NCI-H2196 treated with DMSO at 0.1 percent for 48 hours (cell line): ENCODE data around the gene PGBD5.

Experiments
- DNase-seq: peaks from one replicate; lab custom pipeline; 2025; ENCODE audit not compliant: unreplicated experiment; lab: John Stamatoyannopoulos, UW

The PGBD5 gene

DNA sequence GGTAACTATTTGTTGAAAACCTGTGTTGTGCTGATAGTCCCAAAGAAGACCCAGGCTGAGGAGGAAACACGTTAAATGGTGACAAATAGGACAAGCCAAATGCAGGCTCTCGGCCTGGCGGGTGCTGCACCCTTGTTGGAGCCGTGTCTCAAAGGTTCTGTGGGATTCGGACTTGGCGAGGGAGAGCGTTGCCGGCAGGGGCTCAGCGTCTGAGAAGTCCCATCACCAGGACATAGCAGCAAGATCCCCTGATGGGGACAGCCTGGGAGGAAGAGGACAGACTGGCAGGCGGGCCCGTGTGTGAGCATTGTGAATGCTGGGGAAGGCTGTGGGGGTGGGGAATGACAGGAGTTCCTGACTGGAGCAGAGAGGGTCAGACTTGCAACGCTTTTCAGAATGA lies 142.5 kb downstream of the PGBD5 start:
- DNase-seq: no peak

DNA sequence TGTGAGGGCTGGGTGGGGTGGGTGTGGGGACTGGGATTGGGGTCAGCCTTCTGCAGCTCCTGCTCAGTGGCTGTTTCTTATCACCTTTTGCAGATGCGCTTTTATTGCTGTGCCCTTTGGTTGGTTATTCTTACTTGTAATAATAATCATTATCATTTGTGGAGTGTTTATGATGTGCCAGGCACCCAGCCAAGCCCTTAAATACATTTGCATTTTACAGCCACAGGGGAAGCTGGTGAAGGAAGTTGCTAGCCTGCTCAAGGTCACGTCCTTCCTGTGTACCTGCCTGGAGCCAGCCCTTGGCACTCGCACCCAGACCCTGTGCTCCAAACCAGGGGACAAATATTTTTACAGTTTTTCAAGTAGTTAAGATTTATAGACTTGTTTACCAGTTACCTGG lies 144.0 kb downstream of the PGBD5 start:
- no peak for DNase-seq

DNA sequence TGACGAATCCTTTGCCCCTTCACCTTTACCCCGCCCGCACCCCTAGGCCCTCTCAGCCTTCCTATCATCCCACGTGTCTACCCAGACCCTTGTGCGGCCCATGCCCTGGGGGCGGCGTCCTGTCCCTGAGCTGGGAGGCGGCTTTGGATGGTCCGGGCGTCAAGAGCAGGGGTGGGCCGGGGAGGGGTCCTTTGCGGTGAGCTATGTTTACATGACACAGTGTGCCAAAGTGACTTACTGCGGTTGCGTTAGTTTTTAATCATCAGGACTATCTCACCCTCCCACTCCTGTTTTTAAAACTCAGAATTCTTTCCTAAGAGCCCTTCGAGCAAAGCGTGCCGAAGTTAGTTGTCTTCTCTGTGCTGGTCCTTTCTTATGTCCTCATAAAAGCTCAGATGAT lies 144.6 kb downstream of the PGBD5 start:
- DNase-seq: no peak

DNA sequence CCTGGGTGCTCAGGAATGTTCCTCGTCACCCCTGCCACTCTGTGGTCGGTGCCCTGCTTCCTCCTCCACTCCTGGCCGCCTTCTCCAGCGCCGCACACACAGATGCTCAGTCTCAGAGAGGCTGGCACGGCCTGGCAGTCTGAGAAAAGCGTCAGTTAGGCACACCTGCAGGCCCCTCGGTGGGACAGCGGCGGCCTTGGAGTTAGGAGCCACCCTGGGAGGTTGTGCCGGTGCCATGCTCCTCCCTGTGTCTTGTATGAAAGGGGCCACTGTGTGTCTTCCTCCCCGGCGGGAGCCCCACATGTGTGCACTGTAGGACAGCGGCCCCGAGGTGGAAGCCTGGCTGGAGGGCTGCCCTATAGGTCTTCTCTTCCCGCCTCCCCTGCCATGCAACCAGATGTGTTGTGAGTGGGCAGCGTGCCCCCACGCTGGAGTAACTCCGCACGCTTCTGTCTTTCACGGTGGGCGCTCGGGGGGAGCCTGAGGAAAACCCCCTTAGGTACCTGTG lies 145.2 kb downstream of the PGBD5 start:
- DNase-seq: no peak

DNA sequence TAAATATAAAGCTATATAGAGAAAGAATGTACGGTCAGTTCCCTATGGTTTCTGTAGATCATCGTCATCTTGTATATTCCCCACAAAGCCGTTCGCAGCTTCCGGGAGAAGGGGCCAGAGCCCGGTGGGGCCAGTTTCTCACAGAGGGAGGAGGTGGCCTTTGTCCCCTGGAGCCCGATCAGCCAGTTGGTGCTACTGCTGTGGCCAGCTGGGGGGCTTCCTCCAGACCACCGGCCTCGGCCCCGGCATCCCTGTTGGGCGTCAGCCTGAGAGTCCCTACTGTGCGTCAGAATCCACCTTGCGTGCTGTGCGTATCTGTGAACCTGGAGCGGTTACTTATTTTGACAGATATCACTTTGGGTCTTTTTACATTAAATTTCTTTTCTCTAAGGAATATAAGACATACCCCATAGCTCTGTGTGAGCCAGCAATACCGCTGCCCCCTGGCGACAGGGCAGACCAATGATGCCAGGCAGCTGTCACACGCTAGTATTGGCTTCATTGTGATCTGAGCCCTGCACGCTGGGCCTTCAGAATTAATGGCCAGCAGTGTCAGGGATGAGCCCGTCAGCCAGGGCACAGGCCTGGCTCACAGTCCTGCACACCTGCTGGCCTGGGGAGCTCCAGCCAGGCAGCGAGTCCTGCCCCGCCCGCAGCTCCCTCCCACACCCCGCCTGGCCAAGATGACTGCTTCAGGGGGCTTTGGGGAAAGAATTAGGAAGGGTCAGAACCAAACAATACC lies 145.9 kb downstream of the PGBD5 start:
- no peak for DNase-seq

DNA sequence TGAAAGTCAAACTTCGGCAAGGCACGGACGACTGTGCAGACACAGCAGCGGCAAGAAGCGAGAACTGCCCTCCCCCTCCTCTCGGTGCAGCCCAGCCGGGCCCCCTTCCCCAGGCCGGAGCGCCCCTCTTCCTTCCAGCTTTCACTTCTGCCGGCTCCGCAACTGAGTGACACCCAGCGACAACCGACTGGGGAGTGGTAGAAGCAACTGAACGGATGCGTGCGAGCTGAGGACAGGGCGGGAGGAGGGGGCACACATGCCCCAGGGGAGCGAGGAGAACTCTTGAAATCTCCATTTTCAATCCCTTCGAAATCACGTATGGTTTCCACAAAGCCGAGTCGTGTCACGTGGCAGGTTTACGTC lies 146.6 kb downstream of the PGBD5 start:
- no peak for DNase-seq

DNA sequence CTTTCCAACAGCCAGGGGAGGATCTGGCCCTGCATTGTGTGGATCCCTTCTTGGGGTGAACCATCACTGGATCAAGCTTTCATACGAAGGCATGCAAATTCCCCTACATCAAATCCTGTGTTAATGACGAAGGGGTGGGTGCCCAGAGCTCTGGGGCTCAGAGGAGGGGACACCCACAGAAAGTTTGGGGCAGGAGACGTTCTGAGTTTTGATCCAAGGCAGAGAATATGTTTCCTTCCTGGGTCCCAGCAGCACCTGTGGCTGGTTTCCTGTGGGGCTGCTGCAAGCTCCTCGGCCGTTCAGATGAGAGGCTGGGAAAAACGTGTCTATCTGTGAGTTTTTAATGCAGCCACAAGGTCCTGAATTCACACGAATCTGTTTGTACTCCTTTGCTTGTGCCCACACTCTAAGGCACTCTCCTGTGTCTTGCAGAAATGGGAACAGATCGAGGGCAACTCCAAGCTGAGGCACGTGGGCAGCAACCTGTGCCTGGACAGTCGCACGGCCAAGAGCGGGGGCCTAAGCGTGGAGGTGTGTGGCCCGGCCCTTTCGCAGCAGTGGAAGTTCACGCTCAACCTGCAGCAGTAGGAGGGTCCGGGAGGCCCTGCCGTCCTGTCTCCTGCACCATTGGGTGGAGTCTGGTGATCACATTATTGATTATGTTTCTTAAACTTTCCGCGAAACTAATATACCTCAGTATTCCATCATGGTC lies 147.1 kb downstream of the PGBD5 start:
- DNase-seq: no peak

DNA sequence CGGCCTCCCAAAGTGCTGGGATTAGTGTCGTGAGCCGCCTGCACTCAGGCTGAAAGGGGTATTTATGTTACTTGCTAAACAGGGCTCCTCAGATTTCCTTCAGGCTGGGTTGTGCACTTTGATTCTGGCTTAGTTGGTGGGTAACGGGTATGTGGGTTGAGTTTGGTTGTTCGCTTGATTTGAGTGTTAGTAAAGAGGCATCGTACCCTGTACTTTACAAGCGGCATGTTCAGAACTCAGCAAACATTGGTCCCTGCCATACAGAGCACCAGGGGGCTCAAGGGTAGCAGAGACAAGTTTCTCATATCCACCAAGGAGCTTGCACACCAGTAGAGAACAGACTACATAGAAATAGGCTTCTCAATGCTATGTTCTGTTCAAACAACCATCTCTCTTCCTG lies 147.8 kb downstream of the PGBD5 start:
- DNase-seq: no peak

DNA sequence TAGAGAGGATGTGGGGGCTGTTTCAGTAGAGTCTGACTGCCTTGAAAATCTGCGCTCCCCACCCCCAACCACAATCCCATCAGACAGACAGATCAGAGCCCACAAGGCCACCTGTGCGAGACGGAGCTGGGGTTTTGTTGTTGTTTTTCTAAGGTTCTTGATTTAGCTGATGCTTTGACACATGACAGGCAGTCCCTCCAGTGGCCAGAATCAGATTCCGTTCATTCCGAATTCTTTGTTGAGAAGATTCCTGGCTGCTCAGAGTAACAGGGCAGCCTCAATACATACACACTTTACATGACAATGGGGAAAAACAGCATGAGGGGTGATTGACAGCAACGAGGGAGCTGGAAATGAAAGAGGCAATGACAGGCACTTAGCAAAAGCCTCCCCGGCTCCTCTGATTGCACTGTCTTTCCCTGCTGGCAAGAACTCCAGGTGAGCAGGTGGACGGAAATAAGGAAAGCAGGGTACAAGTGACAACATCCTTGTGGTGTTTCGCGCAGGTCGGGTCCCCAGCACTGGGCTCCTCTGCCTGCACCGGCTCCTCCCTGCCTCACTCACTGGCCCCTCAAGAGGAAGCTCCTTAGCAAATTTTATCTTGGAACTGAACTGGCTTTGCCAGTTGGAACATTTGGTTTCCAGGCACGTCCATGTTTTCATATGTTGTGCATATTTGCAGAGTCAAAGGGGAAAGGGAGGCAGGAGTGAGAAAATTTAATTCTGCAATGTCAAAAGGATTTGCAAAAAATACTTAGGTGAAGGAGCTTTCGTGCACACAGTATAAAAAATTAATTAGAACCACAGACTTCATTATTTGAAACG lies 148.7 kb downstream of the PGBD5 start:
- no peak for DNase-seq

DNA sequence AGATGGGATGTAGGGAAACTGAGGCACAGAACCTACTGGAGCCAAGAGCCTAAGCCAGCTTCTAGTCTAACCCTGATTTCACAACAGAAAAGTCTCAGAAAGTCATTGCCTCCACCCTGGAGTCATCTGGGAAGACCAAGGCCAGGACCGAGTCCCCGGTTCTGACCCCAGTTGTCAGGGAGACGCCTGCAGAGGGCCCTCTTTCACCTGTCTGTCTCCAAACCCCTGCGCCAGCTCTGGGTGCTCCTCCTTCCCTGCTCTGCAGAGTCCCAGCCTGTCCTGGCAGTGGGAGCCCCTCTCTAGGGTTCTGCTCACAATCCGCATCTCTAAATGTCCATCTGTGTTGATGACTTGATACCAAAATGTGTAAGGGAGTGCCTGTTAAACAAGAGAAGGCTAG lies 149.7 kb downstream of the PGBD5 start:
- DNase-seq: no peak

DNA sequence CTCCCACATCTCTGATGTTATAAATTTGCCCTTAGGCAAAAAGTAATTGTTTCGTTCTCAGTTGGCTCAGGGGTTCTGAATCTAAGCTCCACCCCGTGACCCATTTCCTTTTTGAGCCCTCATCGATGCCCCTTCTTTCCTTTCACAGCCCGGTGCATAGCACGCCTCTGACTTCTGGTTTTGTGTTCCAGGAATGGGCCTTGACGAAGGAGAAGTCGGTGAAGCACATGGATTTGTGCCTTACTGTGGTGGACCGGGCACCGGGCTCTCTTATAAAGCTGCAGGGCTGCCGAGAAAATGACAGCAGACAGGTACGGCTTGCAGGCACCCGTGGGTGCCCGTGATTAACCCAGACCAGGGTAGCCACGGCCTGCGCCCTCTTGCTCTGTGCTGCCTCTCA lies 151.9 kb downstream of the PGBD5 start:
- no peak for DNase-seq

DNA sequence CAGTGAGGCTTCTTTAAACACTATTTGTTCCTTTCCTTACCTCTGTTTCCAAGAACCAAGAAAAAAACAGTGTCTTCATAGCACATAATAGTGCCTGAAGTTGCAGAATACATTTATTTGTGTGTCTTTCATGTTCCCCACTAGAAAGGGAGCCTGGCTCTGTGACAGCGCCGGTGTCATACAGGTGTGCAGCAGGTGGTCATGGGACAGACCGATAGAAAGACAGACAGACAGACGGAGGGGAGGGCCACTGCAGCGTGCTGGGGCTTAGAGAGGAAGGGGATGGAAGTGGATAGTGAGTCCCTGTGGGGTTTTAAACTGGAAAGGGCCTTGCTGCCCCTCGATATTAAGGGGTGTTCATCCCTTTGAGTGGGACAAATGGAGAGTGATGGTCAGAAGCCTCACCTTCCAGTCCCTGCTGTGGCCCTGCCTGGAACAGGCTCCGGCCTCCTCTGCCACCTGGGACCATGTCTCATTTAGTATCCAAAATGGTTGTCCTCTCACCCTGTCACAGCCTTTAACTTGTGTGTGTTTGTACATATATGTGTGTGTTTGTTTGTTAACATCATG lies 152.9 kb downstream of the PGBD5 start:
- no peak for DNase-seq

DNA sequence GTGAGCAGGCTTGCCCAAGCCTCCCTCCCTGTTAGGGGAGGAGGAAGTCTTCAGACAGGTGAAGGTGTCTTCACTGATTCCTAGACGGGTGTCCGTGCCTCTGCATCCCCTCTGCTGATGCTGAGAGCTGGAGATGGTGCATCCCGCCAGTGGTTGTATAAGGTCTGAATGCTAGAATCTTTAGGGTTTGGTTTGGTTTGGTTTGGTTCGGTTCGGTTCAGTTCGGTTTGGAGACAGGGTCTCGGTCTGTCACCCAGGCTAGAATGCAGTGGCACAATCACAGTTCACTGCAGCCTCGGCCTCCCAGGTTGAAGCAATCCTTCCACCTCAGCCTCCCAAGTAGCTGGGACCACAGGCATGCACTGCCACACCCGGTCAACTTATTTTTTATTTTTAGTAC lies 153.6 kb downstream of the PGBD5 start:
- DNase-seq: no peak

DNA sequence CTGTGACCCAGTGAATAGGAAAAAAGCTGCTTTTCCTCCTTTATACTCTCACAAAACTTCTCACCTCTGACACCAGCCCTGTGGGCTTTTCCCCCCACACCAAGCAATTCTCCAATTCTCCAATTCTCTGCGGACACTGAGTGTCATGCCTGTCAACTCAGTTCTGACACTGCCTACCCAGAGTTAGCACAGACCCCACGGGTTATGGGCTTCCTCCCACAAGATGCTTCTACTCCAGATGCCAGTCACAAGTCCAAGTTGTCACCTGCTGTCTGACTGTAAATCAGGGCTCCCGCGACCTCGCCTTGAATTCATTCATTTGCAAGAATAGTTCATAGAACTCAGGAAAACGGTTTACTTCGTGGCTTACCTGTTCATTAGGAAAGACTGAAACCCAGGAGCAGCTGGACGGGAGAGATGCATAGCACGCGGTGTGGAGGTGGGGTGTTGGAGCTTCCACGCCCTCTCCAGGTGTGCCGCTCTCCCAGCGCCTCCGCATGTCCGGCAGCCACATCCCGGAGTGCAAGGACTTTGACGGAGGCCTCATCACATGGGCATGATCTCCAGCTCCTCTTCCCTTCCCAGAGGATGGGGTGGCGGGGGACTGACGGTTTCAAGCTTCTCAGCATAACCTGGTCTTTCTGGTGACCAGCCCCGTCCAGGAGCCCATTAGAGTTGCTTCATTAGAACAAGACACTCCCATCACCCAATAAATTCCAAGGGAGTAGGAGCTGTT lies 154.7 kb downstream of the PGBD5 start:
- DNase-seq: no peak

DNA sequence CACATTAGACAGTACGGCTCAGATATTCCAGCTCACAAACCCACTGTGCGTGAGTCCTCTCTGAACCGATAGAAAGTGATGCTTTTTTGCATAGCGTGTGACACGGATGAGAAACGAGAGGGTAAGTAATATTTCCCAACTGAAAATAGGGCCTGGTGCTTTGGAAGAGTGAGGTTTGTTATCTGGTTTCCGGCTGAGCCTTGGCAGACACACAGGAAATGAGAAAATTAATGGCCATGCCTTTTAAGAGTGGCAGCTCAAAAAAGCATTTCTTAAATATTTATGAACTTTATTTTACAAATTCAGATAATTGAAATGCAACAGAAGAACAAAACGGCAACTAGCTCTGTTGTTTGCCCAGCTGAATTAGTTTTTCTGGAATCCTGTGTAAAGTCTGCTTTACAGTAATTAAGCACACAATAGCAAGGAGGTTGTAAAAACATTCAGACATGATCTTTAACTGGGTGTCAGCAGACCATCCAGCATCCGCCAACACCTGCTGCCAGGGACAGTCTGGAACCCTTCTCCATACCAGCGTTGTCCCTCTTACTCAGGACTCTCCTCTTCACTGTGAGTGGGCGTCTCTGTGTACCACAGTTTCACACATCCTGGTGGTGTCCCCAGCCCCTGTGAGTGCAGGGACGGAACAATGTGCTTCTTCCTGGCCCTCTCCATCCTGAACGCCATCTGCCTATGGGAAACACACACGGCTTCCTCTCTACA lies 155.4 kb downstream of the PGBD5 start:
- DNase-seq: peak; percentile 62

DNA sequence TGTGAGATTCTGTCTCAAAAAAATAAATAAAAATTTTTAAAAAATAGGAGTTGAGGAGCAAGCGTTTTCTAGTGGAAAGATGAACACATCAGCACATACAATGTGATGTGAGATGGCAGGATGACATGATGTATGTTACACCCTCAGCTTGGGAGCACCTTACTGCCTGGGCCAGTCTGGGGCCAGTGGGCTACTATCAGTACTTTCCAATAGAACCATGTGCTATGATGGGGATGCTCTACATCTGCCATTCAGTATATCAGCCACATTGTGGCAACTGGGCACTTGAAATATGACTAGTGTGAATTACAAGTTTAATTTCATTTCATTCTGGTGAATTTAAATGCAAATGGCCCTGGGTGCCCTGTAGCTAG lies 156.0 kb downstream of the PGBD5 start:
- DNase-seq: no peak

DNA sequence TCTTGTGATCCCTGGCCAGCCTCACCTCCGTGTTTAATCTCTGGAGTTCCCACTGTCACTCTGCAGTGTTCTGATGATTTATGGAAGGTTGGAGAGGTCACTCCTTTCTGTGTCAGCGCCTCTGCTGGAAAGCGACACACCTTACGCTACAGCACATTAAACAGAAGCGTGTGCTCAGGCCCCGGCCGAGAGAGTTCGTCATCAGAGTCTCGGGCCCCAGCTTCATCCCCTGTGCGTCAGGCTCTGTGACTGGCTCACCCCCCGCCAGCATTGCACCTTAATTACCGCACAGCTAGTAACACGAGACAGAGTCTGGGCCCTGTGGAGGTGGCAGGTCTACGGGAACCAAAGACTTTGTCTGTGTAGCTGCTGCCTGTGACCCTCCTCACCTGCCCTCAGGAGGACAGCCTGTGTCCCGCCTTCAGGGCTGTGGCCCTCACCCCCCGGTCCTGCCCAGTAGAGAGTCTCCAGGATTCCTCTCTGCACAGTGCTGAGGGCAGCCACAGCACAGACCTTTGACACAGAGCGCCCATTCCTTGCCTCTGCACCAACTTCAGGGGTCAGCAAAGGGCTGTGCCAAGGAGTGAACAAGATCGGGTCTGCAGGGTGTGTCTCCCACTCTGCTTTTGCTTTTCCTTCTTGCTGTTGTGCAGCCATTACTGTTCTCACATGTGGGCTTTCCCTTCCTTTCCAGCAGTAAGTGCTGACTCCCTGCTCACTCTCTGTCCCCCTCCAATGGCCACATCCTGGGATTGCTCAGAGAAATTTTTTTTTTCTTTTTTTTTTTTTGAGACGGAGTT lies 157.6 kb downstream of the PGBD5 start:
- DNase-seq: peak; percentile 46

DNA sequence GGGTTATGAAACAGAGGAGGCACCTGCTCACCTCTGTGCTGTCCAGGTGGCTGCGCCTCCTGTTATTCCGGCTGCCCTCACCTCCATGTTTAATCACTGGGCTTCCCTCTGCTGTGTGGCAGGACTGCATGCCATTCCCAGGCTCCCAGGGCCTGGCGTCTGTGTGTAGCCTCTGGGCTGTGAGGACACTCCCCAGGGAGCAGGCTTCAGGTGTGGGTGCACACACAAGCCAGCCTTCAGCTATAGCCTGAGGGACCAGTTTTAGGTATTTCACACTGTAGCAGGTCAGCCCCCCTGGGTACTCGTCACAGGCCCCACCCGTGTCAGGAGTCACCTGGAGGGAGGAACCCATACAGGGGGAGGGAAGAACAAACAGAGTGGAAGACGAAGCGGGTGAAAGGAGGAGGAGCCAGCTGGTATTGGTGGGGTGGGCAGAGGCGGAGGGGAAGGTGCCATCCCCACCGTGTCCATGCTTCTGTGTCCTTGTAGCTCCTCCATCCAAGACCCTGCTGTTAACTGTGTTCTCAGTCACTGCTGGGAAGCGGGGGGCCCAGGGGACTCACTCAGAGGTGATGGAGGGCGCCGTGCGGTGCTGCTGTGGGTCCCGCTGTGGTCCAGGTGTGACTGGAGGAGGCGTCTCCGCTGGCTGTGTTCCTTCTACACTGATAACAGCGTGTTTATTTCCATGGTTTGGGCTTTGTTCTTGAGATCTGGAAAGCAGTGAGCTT lies 158.6 kb downstream of the PGBD5 start:
- DNase-seq: no peak

DNA sequence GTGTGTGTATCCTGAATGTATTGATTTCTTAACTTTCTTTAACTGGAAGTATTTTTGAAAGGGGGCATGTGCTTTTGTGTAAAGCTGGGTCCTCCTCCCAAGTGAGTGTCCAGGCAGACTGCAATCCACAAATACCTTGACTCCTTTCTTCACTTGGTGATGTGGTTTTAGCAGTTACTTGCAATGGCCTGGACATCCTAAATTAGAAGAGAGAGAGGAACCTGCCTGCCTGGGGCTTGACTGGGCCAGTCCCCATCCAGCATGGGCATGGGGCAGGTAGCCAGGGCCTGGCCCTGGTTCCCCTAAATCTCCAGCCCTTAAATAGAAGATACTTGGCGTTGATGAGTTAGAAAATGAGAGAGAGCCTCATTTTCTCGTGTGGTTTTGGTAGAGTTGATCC lies 159.7 kb downstream of the PGBD5 start:
- DNase-seq: no peak
